Stomach (tissue), 9 donors: Measurements from ENCODE around the gene FOXN3. TPM values are rescaled to one million over a fixed set of nuclear protein-coding genes. Genes with fewer than 3 reads are reported as not detected.

ENCODE experiments used
- DNase-seq, 2 donors: peaks; one replicate each; pipeline versions ENCODE4 v3.0.0 to v3.0.0-alpha.2; 2013 to 2019
- H3K27ac ChIP-seq, 5 donors: fragments of 200-600 bp in 4 of 5; sonication (generic) in 4 of 5; one replicate each; pipeline ENCODE4 v1.5.1; 2013 to 2019; ENCODE audit warnings: mild to moderate bottlenecking in 1 of 5, moderate library complexity in 1 of 5
- H3K27me3 ChIP-seq, 3 donors: fragments of 200-600 bp; sonication (generic); one replicate each; pipeline ENCODE4 v1.5.1; 2017 to 2019; ENCODE audit warnings: mixed run types in 1 of 3
- H3K36me3 ChIP-seq, 4 donors: fragments of 200-600 bp; sonication (generic); 1 replicate in 3 of 4; 2 replicates in 1 of 4; pipeline ENCODE4 v1.5.1; 2016 to 2019
- H3K4me1 ChIP-seq, 4 donors: fragments of 200-600 bp; sonication (generic); one replicate each; pipeline ENCODE4 v1.5.1; 2016 to 2019
- H3K4me3 ChIP-seq, 4 donors: fragments of 200-600 bp; sonication (generic) in 3 of 4; one replicate each; pipeline ENCODE4 v1.5.1; 2016 to 2019; ENCODE audit warnings: mild to moderate bottlenecking in 1 of 4
- H3K9me3 ChIP-seq, 4 donors: fragments of 200-600 bp; sonication (generic); one replicate each; pipeline ENCODE4 v1.5.1; 2016 to 2019
- EP300 ChIP-seq: sonication (generic); formaldehyde crosslinking; IDR thresholded peaks from one replicate; pipeline ENCODE4 v1.6.1; 2017; ENCODE audit warnings: antibody characterized with exemption
- POLR2A ChIP-seq, 4 donors: fragments of 450-650 bp; IDR thresholded peaks; one replicate each; pipeline ENCODE4 v1.6.1; 2016; ENCODE audit warnings: antibody characterized with exemption in 4 of 4, control low read depth in 2 of 4, mild to moderate bottlenecking in 1 of 4, moderate library complexity in 1 of 4
- POLR2AphosphoS5 ChIP-seq, 3 donors: sonication (generic); formaldehyde crosslinking; IDR thresholded peaks; one replicate each; pipeline ENCODE4 v1.6.1; 2016; ENCODE audit warnings: antibody characterized with exemption in 3 of 3
- WGBS, 5 donors: extraction: QIAGEN DNeasy Blood & Tissue Kit in 3 of 5; methylation state at CpG; one replicate each; pipeline versions ENCODE4 v1.1.5 to v1.1.7; 2013 to 2018; 5-methylcytosine and 5-hydroxymethylcytosine counted together
- intact Hi-C: fragments of 100-400 bp; cut with DNase I; formaldehyde crosslinking; loops from one replicate; pipeline ENCODE4 v1.15.1; 2023; ENCODE audit warnings: low total_unique reads
- polyA plus RNA-seq, 3 donors: library from polyadenylated mRNA; stranded (reverse); fragments of 200-250 nt; gene quantifications; one replicate each; pipeline ENCODE4 v1.2.3, GENCODE V29; 2013
- total RNA-seq, 5 donors: library from RNA; depleted of rRNA; stranded (reverse); fragments of >200 nt; gene quantifications; one replicate each; pipeline versions ENCODE4 v1.1.0 to v1.2.3, GENCODE V29; 2014 to 2016
- TF ChIP-seq, protein P1 (sequence below), 7 experiments: fragments of 450-650 bp in 4 of 7; fragments of 200-600 bp in 3 of 7; sonication (generic) in 3 of 7; IDR thresholded peaks; one replicate each; pipeline ENCODE4 v1.5.1; 2016 to 2019; ENCODE audit warnings: antibody characterized with exemption in 7 of 7, control low read depth in 2 of 7, mild to moderate bottlenecking in 1 of 7
- donor health status: healthy with polysubstance abuse.
- donor health status: Bipolar disorder and iron deficiency.
- donor health status: healthy.

Gene FOXN3
- total and polyA plus RNA-seq, 8 donors: 12.5 to 126 (median 56.6) TPM

- WGBS, 5 donors: 70 to 85% (median 79%) methylated on average over 13 of the region's 13 CpGs
- Histone ChIP-seq H3K9me3 (no peaks in the 10 kb centered on the region), H3K27me3 (no peaks in the 10 kb centered on the region), H3K4me3 (no peak overlapping the region), H3K4me1 (peaks cover 0 to 27% (median 13%) of the 10 kb centered on the region in 4 donors), H3K36me3 (peaks cover 5 to 40% (median 27%) of the 10 kb centered on the region in 4 donors), H3K27ac (peak overlapping the region in 2 of 5 donors; percentile 12 to 21)
- intact Hi-C loops: no loop called here
- DNase-seq: no peak
- peak in 1 of 3 donors; percentile 6 for TF ChIP-seq POLR2AphosphoS5 (IDR thresholded peaks at IDR 0.05)
- no peak for TF ChIP-seq POLR2A (IDR thresholded peaks at IDR 0.05)
Observed at GRCh38 chr14:89185919-89186855, 230.8 kb downstream of the FOXN3 start.

- peaks cover 0 to 32% (median 13%) of the 10 kb centered on the region in 4 donors for H3K4me1 ChIP-seq
- H3K27me3 ChIP-seq: no peaks in the 10 kb centered on the region
- peaks cover 5 to 43% (median 32%) of the 10 kb centered on the region in 4 donors for H3K36me3 ChIP-seq
- intact Hi-C loops: no loop called here
- H3K4me3 ChIP-seq: no peak overlapping the region
- WGBS, 5 donors: 78 to 90% (median 88%) methylated on average over 4 of the region's 4 CpGs
- no peak for DNase-seq
- no peak overlapping the region for H3K27ac ChIP-seq
- no peaks in the 10 kb centered on the region for H3K9me3 ChIP-seq
- no peak for TF ChIP-seq EP300
- TF ChIP-seq, protein P1, sequence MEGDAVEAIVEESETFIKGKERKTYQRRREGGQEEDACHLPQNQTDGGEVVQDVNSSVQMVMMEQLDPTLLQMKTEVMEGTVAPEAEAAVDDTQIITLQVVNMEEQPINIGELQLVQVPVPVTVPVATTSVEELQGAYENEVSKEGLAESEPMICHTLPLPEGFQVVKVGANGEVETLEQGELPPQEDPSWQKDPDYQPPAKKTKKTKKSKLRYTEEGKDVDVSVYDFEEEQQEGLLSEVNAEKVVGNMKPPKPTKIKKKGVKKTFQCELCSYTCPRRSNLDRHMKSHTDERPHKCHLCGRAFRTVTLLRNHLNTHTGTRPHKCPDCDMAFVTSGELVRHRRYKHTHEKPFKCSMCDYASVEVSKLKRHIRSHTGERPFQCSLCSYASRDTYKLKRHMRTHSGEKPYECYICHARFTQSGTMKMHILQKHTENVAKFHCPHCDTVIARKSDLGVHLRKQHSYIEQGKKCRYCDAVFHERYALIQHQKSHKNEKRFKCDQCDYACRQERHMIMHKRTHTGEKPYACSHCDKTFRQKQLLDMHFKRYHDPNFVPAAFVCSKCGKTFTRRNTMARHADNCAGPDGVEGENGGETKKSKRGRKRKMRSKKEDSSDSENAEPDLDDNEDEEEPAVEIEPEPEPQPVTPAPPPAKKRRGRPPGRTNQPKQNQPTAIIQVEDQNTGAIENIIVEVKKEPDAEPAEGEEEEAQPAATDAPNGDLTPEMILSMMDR (IDR thresholded peaks at IDR 0.05): no peak
- TF ChIP-seq POLR2AphosphoS5 (IDR thresholded peaks at IDR 0.05): no peak
- TF ChIP-seq POLR2A (IDR thresholded peaks at IDR 0.05): no peak
Observed at GRCh38 chr14:89184952-89185351, 232.1 kb downstream of the FOXN3 start.

DNA sequence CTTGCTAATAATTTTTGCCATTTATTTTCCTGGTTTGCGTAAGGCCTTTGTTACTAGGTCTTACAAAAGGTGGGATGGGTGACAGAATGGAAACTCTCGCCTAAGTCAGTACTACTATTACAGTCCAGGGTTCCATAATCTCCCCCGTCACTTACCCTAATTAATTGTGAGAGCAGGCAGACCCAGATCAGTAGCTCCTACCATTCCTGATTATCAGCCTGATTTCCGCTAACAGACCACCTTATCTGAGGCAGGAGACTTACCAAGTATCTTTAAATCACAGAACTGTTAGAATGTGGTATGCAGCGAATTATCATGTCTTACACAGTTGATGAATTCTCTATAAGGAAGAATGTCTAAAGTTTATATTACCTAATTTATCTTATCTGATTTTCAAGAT lies 234.7 kb downstream of the FOXN3 start:
- Histone ChIP-seq H3K27me3 (no peaks in the 10 kb centered on the region), H3K9me3 (no peaks in the 10 kb centered on the region), H3K27ac (no peak overlapping the region), H3K4me1 (peaks cover 0 to 46% (median 13%) of the 10 kb centered on the region in 4 donors), H3K4me3 (no peak overlapping the region), H3K36me3 (peaks cover 5 to 26% (median 13%) of the 10 kb centered on the region in 4 donors)
- 94 to 96% (median 95%) methylated on average over 5 of the region's 5 CpGs for WGBS, 5 donors
- intact Hi-C loops: no loop called here
- DNase-seq: no peak
- no peak for TF ChIP-seq POLR2AphosphoS5 (IDR thresholded peaks at IDR 0.05)
- TF ChIP-seq, protein P1 (IDR thresholded peaks at IDR 0.05): no peak
- no peak for TF ChIP-seq EP300
- TF ChIP-seq POLR2A (IDR thresholded peaks at IDR 0.05): no peak

DNA sequence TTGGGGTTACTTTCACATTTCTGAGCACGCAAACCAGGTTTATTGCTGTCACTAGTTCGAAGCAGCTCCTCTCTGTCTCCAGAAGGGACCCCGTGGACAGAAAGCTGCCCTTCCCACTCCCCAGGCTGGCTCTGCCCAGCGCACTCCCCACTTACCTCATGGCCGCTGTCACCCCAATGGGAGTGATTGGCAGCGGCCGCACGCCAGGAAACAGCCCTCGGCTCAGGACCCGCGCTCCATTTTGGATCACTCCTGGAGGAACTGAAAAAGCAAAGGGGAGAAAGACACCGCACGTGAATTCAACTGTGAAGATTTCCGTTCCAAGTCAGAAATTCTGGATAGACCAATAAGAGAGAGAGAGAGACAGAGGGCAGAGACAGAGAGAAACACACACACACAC lies 236.5 kb downstream of the FOXN3 start:
- H3K36me3 ChIP-seq: peaks cover 6 to 31% (median 13%) of the 10 kb centered on the region in 4 donors
- no peak for TF ChIP-seq POLR2A (IDR thresholded peaks at IDR 0.05)
- no peaks in the 10 kb centered on the region for H3K9me3 ChIP-seq
- intact Hi-C loops: no loop called here
- no peak overlapping the region for H3K4me3 ChIP-seq
- H3K4me1 ChIP-seq: peaks cover 0 to 31% (median 10%) of the 10 kb centered on the region in 4 donors
- H3K27me3 ChIP-seq: no peaks in the 10 kb centered on the region
- no peak for DNase-seq
- H3K27ac ChIP-seq: peak overlapping the region in 1 of 5 donors; percentile 53
- whole genome bisulfite sequencing, 5 donors: 93 to 97% (median 97%) methylated on average over 14 of the region's 14 CpGs

GRCh38 chr14:89179891-89180404 lies 237.1 kb downstream of the FOXN3 start:
- 91 to 95% (median 94%) methylated on average over 13 of the region's 13 CpGs for whole genome bisulfite sequencing, 5 donors
- no peak for TF ChIP-seq POLR2AphosphoS5 (IDR thresholded peaks at IDR 0.05)
- TF ChIP-seq, protein P1 (IDR thresholded peaks at IDR 0.05): no peak
- TF ChIP-seq EP300: no peak
- no peak for TF ChIP-seq POLR2A (IDR thresholded peaks at IDR 0.05)
- no peaks in the 10 kb centered on the region for H3K27me3 ChIP-seq
- no peak overlapping the region for H3K4me3 ChIP-seq
- peaks cover 0 to 25% (median 7%) of the 10 kb centered on the region in 4 donors for H3K4me1 ChIP-seq
- H3K9me3 ChIP-seq: no peaks in the 10 kb centered on the region
- DNase-seq: peak in 1 of 2 donors; percentile 42
- peak overlapping the region in 1 of 5 donors; percentile 53 for H3K27ac ChIP-seq
- intact Hi-C loops: no loop called here
- peaks cover 9 to 33% (median 19%) of the 10 kb centered on the region in 4 donors for H3K36me3 ChIP-seq
